ENCODE data around the gene MFSD6L.

The MFSD6L gene

GRCh38 chr17:8794636-8795035, 4.5 kb downstream of the MFSD6L start:
- in situ Hi-C loops (cut with HindIII; ENCODE audit: low sequenced_read_pairs) = no loop called here

GRCh38 chr17:8793649-8794048, 5.5 kb downstream of the MFSD6L start:
- in situ Hi-C loops (cut with HindIII; ENCODE audit: low sequenced_read_pairs) = no loop called here

GRCh38 chr17:8792646-8793045, 6.5 kb downstream of the MFSD6L start:
- in situ Hi-C loops (cut with HindIII; ENCODE audit: low sequenced_read_pairs) = no loop called here

- in situ Hi-C loops (cut with HindIII; ENCODE audit: low sequenced_read_pairs) = no loop called here
Observed at GRCh38 chr17:8791910-8792270, 7.3 kb downstream of the MFSD6L start.

GRCh38 chr17:8791248-8791909, 7.8 kb downstream of the MFSD6L start:
- in situ Hi-C loops (cut with HindIII; ENCODE audit: low sequenced_read_pairs) = no loop called here

- in situ Hi-C loops (cut with HindIII; ENCODE audit: low sequenced_read_pairs) = loop anchor here (10.0 kb wide), 1 partner anchor 65 kb away; no protein-coding TSS in a partner anchor
Observed at GRCh38 chr17:8789743-8790142, 9.4 kb downstream of the MFSD6L start.

GRCh38 chr17:8788998-8789397, 10.2 kb downstream of the MFSD6L start:
- in situ Hi-C loops (cut with HindIII; ENCODE audit: low sequenced_read_pairs) = loop anchor here (10.0 kb wide), 1 partner anchor 66 kb away; no protein-coding TSS in a partner anchor

GRCh38 chr17:8785547-8786413, 13.4 kb downstream of the MFSD6L start:
- in situ Hi-C loops (cut with HindIII; ENCODE audit: low sequenced_read_pairs) = loop anchor here (10.0 kb wide), 1 partner anchor 69 kb away; no protein-coding TSS in a partner anchor

GRCh38 chr17:8782176-8782575, 17.0 kb downstream of the MFSD6L start:
- in situ Hi-C loops (cut with HindIII; ENCODE audit: low sequenced_read_pairs) = loop anchor here (10.0 kb wide), 1 partner anchor 73 kb away; no protein-coding TSS in a partner anchor

- in situ Hi-C loops (cut with HindIII; ENCODE audit: low sequenced_read_pairs) = loop anchor here (10.0 kb wide), 1 partner anchor 73 kb away; no protein-coding TSS in a partner anchor
Observed at GRCh38 chr17:8781776-8782175, 17.4 kb downstream of the MFSD6L start.

GRCh38 chr17:8776881-8777280, 22.3 kb downstream of the MFSD6L start:
- in situ Hi-C loops (cut with HindIII; ENCODE audit: low sequenced_read_pairs) = no loop called here

- in situ Hi-C loops (cut with HindIII; ENCODE audit: low sequenced_read_pairs) = no loop called here
Observed at GRCh38 chr17:8776248-8776647, 22.9 kb downstream of the MFSD6L start.

- in situ Hi-C loops (cut with HindIII; ENCODE audit: low sequenced_read_pairs) = no loop called here
Observed at GRCh38 chr17:8766731-8767130, 32.4 kb downstream of the MFSD6L start.

GRCh38 chr17:8762012-8762411, 37.2 kb downstream of the MFSD6L start:
- in situ Hi-C loops (cut with HindIII; ENCODE audit: low sequenced_read_pairs) = no loop called here

GRCh38 chr17:8758137-8758596, 41.0 kb downstream of the MFSD6L start, which contains the start of gene SPDYE4:
TSS of gene SPDYE4 (minus strand) at chr17:8758546. CDS start at chr17:8758382, 164 bp downstream.
- in situ Hi-C loops (cut with HindIII; ENCODE audit: low sequenced_read_pairs) = no loop called here

GRCh38 chr17:8757189-8757588, 42.0 kb downstream of the MFSD6L start:
- in situ Hi-C loops (cut with HindIII; ENCODE audit: low sequenced_read_pairs) = no loop called here

- in situ Hi-C loops (cut with HindIII; ENCODE audit: low sequenced_read_pairs) = no loop called here
Observed at GRCh38 chr17:8755590-8756255, 43.4 kb downstream of the MFSD6L start.

- in situ Hi-C loops (cut with HindIII; ENCODE audit: low sequenced_read_pairs) = no loop called here
Observed at GRCh38 chr17:8754890-8755289, 44.3 kb downstream of the MFSD6L start.

- in situ Hi-C loops (cut with HindIII; ENCODE audit: low sequenced_read_pairs) = no loop called here
Observed at GRCh38 chr17:8753976-8754440, 45.2 kb downstream of the MFSD6L start.

GRCh38 chr17:8753136-8753975, 45.8 kb downstream of the MFSD6L start:
- in situ Hi-C loops (cut with HindIII; ENCODE audit: low sequenced_read_pairs) = no loop called here

Measured in DLD1 (cell line).